HK-2 (cell line): ENCODE measurements around the gene TAF11.
"Not testable (repeated sequence)": the region's sequence is repeated elsewhere in the genome, so short reads cannot be mapped to it uniquely, and the experiment has no call there.

ENCODE experiments used
- DNase-seq: peaks from one replicate; pipeline ENCODE4 v3.0.0-alpha.2; 2018; ENCODE audit not compliant: unreplicated experiment

TAF11 gene, protein sequence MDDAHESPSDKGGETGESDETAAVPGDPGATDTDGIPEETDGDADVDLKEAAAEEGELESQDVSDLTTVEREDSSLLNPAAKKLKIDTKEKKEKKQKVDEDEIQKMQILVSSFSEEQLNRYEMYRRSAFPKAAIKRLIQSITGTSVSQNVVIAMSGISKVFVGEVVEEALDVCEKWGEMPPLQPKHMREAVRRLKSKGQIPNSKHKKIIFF

DNA sequence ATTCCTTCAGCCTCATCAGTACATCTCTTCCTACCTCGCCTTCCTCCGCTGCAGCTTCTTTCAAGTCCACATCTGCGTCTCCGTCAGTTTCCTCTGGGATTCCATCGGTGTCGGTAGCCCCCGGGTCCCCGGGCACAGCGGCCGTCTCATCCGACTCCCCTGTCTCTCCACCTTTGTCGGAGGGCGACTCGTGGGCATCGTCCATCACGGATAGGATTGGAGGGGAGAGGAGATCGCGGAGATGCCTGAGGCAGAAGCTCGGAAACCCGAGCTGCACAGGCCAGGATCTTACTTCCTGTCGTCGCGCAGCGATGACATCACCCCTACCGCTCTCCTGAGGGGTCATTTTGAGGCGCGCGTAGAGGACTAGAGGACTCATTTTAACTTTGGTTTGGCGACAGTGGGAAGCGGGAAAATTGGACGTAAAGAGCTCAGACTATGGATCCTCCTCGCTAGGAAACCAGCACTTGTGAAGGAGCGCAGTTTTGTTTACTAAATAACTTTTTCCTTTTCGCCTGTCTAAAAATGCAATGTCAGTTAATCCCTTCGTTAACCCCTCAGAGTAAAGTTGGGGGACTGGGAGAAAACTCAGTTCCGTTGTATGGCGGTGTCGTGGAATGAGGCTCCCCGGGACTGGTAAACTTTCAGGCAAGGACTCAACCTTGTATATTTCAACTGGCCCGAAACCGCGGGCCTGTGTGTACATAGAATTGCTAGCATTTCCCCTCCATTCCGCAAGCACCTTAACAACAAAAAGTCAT, at the start of gene TAF11:
TSS of gene TAF11 (minus strand) at position 290 of the 761 bp plus-strand sequence. CDS start at position 205, 85 bp downstream.
- DNase-seq: peak; percentile 88

DNA sequence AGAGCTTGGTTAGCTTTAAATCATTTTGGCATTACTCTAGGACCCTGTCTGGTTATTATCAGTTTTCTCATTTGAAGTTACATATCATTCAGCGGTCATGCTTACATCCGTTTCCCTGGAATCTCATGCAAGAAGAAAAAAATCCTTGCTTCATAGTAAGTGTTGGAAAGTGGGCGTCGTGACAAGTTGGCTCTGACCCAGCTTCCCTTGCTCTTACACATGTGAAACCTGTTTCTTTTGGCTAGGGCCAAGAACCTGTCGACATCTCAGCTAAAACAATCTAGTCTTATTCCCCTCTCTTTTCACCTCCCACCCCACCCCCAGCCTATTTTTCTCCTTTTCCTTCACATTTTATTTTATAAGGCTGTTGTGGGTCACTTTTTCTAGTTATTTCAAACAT, 46.7 kb upstream of the TAF11 start:
- DNase-seq: no peak

DNA sequence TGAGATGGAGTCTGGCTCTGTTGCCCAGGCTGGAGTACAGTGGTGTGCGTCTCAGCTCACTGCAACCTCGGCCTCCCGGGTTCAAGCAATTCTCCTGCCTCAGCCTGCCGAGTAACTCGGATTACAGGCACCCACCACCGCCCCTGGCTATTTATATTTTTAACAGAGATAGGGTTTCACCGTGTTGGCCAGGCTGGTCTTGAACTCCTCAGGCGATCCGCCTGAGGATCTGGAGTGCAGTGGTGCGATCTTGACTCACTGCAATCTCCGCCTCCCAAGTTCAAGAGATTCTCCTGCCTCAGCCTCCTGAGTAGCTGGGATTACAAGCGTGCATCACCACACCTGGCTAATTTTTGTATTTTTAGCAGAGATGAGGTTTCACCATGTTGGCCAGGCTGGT, 44.4 kb upstream of the TAF11 start:
- not testable (repeated sequence) for DNase-seq

DNA sequence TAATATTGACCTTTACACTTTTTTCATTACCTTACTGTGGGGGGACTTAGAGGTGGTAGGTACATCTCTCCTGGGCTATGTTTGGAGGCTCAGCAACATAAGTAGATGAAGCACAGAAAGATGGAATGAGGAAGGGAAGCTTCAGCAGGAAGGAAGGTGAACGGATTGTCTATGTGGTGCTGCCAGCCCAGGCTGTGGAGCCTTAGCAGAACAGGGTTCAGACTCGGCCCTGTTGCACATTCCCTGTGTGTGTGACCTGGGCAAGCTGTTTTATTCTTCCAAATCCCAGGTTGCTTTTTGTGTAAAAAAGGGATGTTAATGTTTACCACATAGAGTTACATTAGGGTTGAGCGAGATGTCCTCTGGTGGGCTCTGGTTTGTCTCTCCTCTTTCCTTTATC, 42.4 kb upstream of the TAF11 start:
- DNase-seq: no peak

DNA sequence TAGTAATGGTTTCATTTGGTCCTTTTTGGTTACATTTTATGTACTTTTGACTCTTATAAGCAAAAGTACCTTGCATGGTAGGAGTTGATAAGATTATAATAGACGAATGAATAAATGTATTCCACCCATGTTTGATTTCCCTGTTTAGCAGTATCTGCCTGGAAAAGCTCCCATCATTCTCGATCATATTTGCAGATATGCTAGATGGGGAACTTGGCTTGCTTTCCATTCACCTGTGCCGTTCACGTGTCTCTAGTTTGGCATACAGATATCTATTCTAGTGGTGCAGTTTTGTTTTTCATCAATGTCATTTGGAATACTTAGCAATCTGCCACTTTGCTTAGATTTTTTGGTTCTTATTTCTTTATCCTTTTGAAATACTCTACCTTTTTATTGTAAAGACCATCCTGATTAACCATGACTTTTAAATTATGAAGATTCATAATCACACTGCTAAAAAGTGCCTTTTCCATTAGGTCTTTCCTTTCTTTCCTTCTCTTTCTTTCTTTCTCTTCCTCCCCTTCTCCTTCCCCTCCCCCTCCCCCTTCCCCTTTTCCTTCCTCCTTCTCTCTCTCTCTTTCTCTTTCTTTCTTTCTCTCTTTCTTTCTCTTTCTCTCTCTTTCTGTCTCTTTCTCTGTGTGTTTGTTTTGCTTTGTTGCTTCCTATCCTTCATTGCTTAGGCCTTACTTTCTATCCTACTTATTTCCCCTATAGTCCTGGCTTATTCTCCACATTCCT, 41.6 kb upstream of the TAF11 start:
- DNase-seq: no peak

DNA sequence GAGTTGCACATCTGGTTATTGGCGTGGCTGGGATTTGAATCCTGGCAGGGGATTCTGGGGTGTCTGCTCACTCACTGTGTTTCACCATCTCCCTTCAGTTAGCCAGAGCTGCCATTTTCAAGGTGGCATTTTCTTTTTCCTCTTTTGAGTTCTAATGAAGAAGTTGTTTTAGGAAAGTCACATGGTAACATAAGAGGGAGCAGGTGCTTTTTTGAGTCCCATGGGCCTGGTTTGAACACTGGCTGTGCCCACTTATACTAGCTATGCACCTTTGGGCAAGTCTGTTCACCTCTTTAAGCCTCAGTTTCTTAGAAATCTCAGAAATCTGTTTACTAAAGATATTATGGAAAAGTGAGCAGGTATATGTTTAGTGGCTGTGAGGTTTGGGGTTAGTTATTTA, 40.9 kb upstream of the TAF11 start:
- DNase-seq: no peak

DNA sequence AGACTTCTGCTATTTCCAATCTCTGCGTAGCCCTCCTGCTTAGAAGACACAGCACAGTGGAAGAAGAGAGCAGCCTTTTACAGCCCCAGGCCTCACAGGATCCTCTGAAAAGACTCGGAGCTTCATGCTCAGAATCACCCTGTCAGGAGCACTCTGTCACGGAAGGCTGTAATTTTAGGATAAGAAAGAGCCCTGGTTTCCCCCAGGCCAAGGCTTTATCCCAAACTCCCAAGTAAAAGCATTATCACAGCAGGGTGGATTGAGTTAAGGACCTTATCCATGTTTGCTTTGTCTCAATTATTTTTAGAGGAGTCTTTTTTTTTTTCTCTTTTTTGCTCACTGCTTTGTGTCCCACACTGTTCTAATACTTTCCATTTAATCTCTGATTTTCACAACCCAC, 40.4 kb upstream of the TAF11 start:
- DNase-seq: no peak

DNA sequence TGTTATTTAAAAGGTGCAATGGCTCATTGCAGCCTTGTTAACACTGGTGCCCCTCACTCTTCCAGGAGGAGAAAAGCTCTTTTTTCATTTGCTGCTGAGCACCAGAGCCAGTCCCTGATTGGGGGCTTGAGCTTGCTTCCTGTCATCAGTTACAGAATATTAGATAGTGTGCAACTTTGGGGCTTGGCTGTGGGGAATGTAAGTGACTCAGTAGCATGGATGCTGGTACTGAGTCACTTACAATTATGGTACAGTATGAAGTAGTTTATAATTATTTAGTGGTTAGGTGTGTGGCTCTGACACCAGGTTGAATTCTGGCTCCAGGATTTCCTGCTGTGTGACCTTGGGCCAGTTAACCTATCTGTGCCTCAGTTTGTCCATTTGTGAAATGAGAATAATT, 38.8 kb upstream of the TAF11 start:
- DNase-seq: peak; percentile 31

DNA sequence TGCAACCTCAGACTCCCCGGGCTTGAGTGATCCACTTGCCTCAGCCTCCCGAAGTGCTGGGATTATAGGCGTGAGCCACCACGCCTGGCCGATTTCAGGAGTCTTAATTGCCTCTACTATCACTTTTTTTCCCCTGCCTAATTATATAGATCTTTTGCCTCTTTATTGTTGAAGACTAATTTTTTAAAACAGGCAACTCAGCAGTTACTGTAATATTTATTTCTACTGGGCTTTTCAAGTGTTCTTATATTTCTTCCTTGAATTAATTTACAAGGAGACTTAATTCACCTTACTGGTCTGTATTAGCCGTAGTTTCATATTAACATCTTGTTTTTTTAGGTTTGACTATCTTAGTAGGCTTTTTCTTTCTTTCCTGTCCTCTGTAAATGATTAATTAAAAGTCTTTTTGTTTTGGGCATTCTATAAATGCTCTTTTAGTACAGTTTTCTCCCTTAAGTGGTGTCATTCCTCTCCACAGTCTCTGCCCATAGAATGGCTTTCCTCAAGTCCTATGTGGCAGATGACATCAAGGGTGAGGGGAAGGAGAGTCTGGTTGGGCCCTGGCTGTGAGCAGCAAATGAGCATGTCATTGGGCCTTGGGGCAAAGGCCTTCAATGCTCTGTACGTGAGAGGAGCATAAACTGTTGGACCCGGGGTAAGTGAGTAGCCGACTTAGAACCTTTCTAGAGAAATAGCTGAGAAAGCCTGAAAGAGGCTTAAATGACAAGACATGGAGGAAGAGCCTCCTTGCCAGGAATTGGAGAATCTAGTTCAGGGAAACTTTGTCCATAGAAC, 37.2 kb upstream of the TAF11 start:
- DNase-seq: no peak

DNA sequence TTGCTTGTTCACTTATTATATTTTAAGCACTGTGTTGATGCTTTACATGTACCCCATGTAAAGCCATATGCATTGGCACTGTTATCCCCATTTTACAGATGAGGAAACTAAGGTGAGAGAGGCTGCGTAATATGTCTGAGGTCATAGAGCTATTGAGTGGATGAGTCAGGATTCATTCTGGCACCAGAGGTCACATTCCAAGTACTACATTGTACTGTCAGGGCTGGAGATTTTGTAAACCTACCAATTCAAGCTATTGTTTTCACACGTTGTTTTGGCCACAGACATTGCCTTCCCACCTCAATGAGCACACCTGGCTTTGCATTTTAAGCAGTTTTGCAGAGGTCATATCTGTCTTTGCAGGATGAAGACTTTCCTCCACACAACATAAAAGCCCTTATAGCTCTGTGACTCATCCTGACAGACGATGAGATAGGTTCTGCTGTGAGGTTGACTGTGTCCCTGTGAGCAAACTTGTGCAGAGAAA, 34.4 kb upstream of the TAF11 start:
- DNase-seq: peak; percentile 36

DNA sequence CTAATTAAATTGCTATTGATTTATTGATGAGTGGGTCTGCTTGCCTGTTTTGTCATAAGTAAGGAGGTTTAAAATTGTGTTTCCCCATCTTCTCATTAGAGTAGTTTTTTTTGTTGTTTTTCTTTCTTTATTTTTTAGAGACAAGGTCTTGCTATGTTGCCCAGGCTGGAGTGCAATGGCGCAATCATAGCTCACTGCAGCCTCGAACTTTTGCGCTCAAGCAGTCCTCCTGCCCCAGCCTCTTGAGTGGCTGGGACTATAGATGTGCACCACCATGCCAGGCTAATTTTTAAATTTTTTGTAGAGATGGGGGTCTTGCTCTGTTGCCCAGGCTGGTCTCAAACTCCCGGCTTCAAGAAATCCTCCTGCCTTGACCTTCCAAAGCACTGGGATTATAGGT, 32.3 kb upstream of the TAF11 start:
- no peak for DNase-seq

DNA sequence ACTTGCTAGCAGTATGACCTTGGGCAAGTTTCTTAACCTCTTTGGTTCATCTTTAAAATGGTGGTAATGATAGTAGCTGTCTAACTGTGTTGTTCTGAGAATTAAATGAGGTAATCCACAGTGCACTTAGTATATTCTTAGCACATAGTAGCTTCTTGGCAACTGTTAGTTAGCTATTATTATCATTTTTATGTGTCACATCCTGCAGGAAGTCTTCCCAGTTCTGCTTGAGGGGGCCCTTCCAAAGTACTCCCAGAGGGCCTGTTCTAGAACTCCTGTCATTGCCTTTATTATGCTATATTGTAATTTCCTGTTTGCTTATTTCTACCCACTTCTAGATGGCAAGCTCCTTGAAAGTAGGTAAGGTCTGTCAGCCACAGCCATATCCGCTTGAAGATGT, 31.8 kb upstream of the TAF11 start:
- DNase-seq: no peak

DNA sequence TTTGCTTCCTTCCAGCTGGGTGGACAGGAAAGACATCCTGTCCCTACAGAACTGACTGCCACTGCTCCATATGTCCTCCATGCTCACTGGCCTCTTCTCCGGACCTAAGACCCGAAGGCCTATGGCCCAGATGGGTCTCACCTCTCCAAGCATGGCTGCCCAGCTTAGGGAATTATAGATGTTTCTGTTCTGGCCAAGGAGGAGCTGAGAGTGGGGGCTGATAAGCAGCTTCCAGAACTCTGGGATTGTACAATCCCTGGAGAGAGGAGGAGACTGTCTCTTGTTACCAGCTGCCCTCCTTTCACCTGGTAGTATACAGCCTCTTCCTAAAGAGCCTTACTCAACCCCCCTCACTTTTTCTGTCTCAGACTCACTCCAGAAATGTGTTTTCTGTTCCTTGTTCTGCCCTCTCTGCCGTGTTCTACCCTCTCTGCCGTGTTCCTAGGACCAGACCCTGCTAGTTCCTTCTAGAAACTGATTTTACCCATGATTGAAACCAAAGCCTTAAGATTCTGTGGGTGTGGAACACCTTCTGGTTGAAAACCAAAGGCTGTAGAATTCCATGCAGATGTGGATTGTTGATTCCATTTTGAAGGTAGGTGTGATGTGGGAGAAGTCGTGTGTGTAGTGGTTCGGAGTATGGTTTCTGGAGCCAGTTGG, 29.9 kb upstream of the TAF11 start:
- DNase-seq: no peak

DNA sequence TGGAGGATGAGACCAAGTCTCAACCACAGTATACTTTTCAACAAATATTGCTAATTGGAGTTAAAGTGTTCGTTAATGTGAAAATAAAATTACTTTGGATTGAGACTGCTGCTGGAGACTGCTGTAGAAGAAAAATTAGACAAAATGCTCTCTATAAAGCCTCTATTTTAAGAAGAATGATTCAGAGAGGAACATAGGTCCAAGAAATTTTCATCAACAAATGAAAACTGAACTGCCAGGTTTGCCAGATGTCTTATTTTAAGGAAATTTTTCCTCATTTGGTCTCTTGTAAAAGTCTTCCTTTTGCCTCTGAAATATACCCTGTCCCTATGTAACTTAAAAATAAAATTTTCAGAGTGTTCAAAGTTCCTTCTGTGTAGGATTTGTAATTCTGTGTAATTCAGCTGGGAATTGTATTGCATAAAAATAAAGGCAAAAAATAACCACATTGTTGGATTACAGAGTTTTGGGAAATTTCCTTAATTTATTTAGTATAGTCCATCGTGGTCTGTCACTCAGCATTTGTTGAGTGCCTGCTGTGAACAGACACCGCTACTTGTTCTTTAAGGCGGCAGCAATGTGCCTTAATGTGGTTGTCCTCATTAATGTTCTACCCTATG, 28.6 kb upstream of the TAF11 start:
- no peak for DNase-seq

DNA sequence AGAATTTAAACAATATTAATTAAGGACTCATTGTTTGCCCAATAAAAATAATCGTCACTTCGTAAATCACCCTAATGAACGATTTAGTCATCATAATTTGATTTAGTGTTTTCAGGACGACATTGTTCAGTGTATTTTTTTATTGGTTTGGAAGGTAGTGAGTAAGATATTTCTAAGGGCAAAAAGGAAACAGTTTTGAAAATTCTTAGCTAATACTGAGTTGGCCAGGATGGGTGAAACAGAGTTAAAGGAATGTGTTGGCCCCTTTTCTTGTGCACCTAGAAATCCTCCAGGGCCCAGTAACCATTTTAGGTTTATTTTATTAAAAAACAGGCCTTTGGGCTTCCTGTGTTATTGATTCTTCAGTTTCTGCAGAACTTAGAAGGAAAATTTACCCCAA, 26.5 kb upstream of the TAF11 start:
- DNase-seq: no peak

DNA sequence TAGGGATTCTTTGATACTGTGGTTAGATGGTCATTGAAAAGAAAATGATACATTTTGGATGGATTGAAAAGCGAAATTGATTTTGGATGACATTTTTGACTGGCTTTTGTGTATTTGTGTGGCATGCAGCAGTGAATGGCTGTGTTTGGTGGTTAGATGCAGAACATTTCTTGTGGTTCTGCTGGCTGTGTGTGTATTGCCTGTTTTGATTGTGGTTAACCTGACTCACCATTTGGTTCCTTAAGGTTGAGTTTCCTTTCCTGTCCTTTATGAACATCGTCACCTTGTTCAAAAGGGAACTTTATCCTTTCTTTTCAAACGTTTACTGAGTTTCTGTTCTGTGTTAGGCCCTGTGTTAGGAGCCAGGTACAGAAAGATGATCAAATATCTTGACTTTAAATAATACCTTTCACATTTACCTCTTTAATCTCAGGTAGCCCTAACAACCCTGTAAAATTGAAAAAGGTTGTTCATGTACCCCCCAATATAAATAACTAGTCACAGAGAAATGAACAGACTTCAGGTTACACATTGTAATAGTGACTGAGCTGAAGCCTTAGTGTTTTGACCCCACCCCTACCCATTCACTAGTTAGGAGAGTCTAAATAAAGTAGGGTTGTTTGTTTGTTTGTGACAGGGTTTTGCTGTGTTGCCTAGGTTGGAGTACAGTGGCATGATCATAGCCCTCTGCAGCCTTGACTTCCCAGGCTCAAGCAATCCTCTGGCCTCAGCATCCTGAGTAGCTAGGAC, 25.0 kb upstream of the TAF11 start:
- DNase-seq: no peak

DNA sequence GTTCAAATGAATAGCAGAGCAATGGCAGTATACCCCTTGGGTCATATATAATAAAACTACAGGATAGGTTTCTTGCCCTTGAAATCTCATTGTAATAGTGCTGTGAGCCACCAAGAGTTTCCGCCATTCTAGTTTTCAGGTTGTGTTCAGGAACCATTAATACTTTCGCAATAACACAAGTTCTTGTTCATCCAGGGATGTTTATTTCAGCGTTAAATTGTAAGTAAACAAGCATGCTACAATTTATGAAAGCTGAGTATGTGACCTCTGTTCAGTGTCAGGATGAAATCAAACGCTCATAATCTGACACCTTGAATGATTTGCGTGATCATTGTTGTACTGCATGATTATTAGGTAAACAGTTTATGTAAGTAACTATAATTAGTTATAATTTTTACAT, 24.0 kb upstream of the TAF11 start:
- DNase-seq: no peak

DNA sequence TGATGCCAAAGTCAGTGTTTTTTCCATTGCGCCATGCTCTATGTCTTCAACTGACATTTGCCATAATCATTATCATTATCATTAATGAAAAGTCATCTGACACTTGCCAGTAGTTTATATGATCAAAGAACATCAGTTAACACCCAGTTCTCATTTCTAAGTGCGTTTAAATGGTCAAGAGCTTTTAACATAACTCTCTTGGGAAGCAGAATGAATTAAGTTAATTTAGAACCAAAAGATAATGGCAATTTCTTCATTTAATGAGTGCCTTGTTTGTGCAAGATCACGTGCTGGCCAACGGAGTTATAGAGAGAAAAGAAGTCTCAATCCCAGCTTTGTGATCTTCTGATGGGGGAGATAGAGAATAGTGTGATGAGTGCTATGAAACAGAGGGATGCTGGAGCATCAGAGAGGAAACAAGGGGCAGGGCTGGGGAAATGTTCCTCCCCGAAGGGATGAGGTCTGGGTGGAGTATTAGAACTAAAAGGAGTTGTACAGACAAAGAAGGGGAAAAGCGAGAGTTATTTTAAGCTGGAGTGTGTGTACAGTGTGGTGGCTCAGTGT, 21.6 kb upstream of the TAF11 start:
- DNase-seq: no peak

DNA sequence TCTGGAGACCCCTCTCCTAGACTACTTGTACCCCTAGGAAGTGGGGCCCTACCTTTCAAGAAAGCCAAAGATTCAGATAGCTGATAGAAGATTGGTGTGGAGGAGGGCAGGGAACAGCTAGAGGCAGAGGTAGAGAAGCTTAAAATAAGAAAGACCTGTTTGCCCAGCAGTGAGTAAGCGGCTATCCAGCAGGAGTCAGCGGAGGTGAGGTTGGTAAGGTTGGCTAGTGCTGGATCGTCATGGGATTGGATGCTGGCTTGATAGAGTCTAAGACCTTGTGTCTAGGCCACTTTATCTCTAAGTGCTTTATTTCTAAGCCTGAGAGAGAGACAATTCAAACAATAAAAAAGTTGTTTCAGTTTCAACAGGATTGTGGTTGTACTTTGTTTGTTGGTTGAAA, 20.4 kb upstream of the TAF11 start:
- no peak for DNase-seq

DNA sequence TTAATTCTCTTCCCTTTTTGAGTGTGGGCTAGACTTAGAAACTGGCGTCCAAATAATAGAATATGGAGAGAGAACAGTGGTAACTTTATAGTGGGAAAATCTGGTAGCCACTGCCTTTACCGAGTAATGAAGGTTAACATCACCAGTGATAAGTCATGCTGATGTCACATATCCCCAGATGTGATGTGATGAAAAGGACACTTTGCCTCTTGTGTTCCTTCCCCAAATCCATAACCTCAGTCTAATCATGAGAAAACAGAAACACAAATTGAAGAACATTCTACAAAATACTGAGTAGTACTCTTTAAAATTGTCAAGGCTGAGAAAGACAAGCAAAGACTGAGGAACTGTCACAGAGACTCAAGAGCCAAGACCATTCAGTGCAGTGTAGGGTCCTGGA, 19.0 kb upstream of the TAF11 start:
- no peak for DNase-seq
